Endothelial cell of umbilical vein (primary cell): Measurements from ENCODE around the gene PCGF3. TPM values are rescaled to one million over a fixed set of nuclear protein-coding genes. Genes with fewer than 3 reads are reported as not detected.

ENCODE experiments used
- BruUV-seq: library from RNA; stranded (reverse); fragments of 400-500 nt; replicated peaks from 2 replicates; lab custom pipeline; 2021; lab: Mats Ljungman, UMichigan
- CTCF ChIA-PET: fragments of 300-600, 350-600 bp; sonication (Branson Sonifier 250); formaldehyde crosslinking; loops from one replicate; lab custom pipeline; 2021; ENCODE audit warnings: antibody characterized with exemption, inconsistent platforms; lab: Charles Lee
- POLR2A ChIA-PET: fragments of 300-600, 350-600 bp; sonication (Branson Sonifier 250); formaldehyde crosslinking; loops from one replicate; lab custom pipeline; 2021; ENCODE audit warnings: antibody characterized with exemption, inconsistent platforms; lab: Charles Lee
- DNase-seq: peaks from one replicate; pipeline ENCODE4 v3.0.0-alpha.2; 2011; ENCODE audit warnings: low read depth, low spot score
- FAIRE-seq: peaks from 2 replicates; lab custom pipeline; 2011; peaks lifted over from hg19 to GRCh38; lab: Jason Lieb, UNC
- H2AFZ ChIP-seq: 2 replicates; pipeline ENCODE4 v1.6.0; 2012; ENCODE audit warnings: low read depth, low read length, control low read depth, inconsistent platforms
- H3K27ac ChIP-seq: 2 replicates; pipeline ENCODE4 v1.5.1; 2011; ENCODE audit warnings: low read depth, mild to moderate bottlenecking, control low read depth, low read length, moderate library complexity; ENCODE audit not compliant: insufficient read depth
- H3K27me3 ChIP-seq, 2 experiments: 2 replicates each; pipeline versions ENCODE4 v1.6.0 to v1.6.1; 2011; ENCODE audit warnings: low read length in 2 of 2, mixed read lengths in 1 of 2; ENCODE audit not compliant: control insufficient read depth in 2 of 2, insufficient read depth in 2 of 2
- H3K36me3 ChIP-seq, 2 experiments: 2 replicates in 1 of 2; 3 replicates in 1 of 2; pipeline ENCODE4 v1.5.1; 2011; ENCODE audit warnings: low read length in 2 of 2, mild to moderate bottlenecking in 1 of 2, moderate library complexity in 1 of 2; ENCODE audit not compliant: control insufficient read depth in 2 of 2, insufficient read depth in 2 of 2; ENCODE audit errors: extremely low read depth in 1 of 2
- H3K4me1 ChIP-seq: 3 replicates; pipeline ENCODE4 v1.5.1; 2011; ENCODE audit warnings: mild to moderate bottlenecking, low read length; ENCODE audit not compliant: control insufficient read depth, insufficient read depth; ENCODE audit errors: extremely low read depth
- H3K4me2 ChIP-seq: 2 replicates; pipeline ENCODE4 v1.6.1; 2011; ENCODE audit warnings: low read length, control low read depth, mixed read lengths; ENCODE audit not compliant: insufficient read depth
- H3K4me3 ChIP-seq, 3 experiments: fragments of 200-600 bp in 1 of 3; sonication (generic), shearing (Covaris generic) in 1 of 3; replicated peaks in 1 of 3; 2 replicates each; pipeline ENCODE4 v1.5.1; 2011 to 2016; ENCODE audit warnings: control low read depth in 3 of 3, low read length in 3 of 3, mild to moderate bottlenecking in 2 of 3, inconsistent platforms in 1 of 3, low read depth in 1 of 3, moderate library complexity in 1 of 3; ENCODE audit not compliant: insufficient read depth in 1 of 3
- H3K79me2 ChIP-seq: 2 replicates; pipeline ENCODE4 v1.6.0; 2012; ENCODE audit warnings: low read length, inconsistent platforms; ENCODE audit not compliant: control insufficient read depth, insufficient read depth
- H3K9ac ChIP-seq: replicated peaks from 2 replicates; pipeline ENCODE3; 2011; ENCODE audit warnings: low read length, control low read depth; ENCODE audit not compliant: insufficient read depth; ENCODE audit errors: extremely low read depth
- H3K9me1 ChIP-seq: replicated peaks from 3 replicates; pipeline ENCODE4 v1.6.0; 2011; ENCODE audit warnings: mild to moderate bottlenecking, low read length; ENCODE audit not compliant: control insufficient read depth, insufficient read depth; ENCODE audit errors: extremely low read depth
- H3K9me3 ChIP-seq: replicated peaks from 2 replicates; pipeline ENCODE4 v1.5.1; 2012; ENCODE audit warnings: low read length, inconsistent platforms; ENCODE audit not compliant: control insufficient read depth, insufficient read depth
- H4K20me1 ChIP-seq: replicated peaks from 2 replicates; pipeline ENCODE3; 2011; ENCODE audit warnings: mild to moderate bottlenecking, low read length; ENCODE audit not compliant: control insufficient read depth, insufficient read depth; ENCODE audit errors: extremely low read depth
- CTCF ChIP-seq, 2 donors: IDR thresholded peaks; 1 replicate in 1 of 2; 2 replicates in 1 of 2; pipeline ENCODE4 v1.5.1; 2011; ENCODE audit warnings: low read length in 2 of 2, mild to moderate bottlenecking in 2 of 2, moderate library complexity in 2 of 2, control low read depth in 1 of 2, inconsistent platforms in 1 of 2, low read depth in 1 of 2; ENCODE audit not compliant: insufficient read depth in 1 of 2; ENCODE audit errors: extremely low read depth in 1 of 2
- EZH2 ChIP-seq: IDR thresholded peaks from 2 replicates; pipeline ENCODE4 v1.6.1; 2012; ENCODE audit warnings: borderline replicate concordance, low read depth, mild to moderate bottlenecking, moderate library complexity, low read length, inconsistent platforms; ENCODE audit not compliant: severe bottlenecking
- FOS ChIP-seq: IDR thresholded peaks from 2 replicates; pipeline ENCODE4 v1.6.1; 2011; ENCODE audit warnings: mild to moderate bottlenecking, low read length, moderate library complexity, borderline replicate concordance; ENCODE audit not compliant: insufficient read depth
- GATA2 ChIP-seq: IDR thresholded peaks from 2 replicates; pipeline ENCODE4 v1.7.0; 2011; ENCODE audit warnings: low read depth, mild to moderate bottlenecking, moderate library complexity, mixed read lengths, low read length; ENCODE audit not compliant: insufficient read length, insufficient read depth
- JUN ChIP-seq: IDR thresholded peaks from 2 replicates; pipeline ENCODE4 v1.6.1; 2011; ENCODE audit warnings: borderline replicate concordance, low read depth; ENCODE audit not compliant: insufficient read length, insufficient read depth
- MAX ChIP-seq: IDR thresholded peaks from 2 replicates; pipeline ENCODE4 v1.6.1; 2011; ENCODE audit not compliant: insufficient read depth, insufficient read length
- MYC ChIP-seq: IDR thresholded peaks from one replicate; pipeline ENCODE4 v1.6.1; 2011; ENCODE audit warnings: mild to moderate bottlenecking, low read depth, low read length
- POLR2A ChIP-seq: IDR thresholded peaks from 2 replicates; pipeline ENCODE4 v1.6.1; 2012; ENCODE audit warnings: low read depth, mild to moderate bottlenecking, control low read depth, low read length
- POLR2AphosphoS5 ChIP-seq: IDR thresholded peaks from 2 replicates; pipeline ENCODE4 v1.6.1; 2012; ENCODE audit warnings: low read depth, mild to moderate bottlenecking, control low read depth, low read length, moderate library complexity; ENCODE audit not compliant: insufficient read depth
- dilution Hi-C: fragments of 300-500 bp; cut with MboI; formaldehyde crosslinking; loops from one replicate; pipeline ENCODE4 v1.15.0; 2019; ENCODE audit warnings: low sequenced_read_pairs; ENCODE audit not compliant: extremely low pct_ligation_motif_present
- intact Hi-C: fragments of 100-400 bp; cut with micrococcal nuclease; formaldehyde crosslinking; loops from one replicate; pipeline ENCODE4 v1.10.0; 2022
- polyA plus RNA-seq, 4 experiments: library from polyadenylated mRNA; depleted of rRNA in 3 of 4; stranded (reverse) in 3 of 4; unstranded in 1 of 4; fragments of >200 nt; gene quantifications; 2 replicates each; pipeline versions ENCODE4 v1.2.1 to v1.2.3, GENCODE V29; 2011 to 2012; ENCODE audit warnings: missing spikeins in 1 of 4
- total RNA-seq: library from RNA; stranded (reverse); gene quantifications from 2 replicates; pipeline ENCODE4 v1.2.3, GENCODE V29; 2021

The PCGF3 gene
- total and polyA plus RNA-seq, 2 donors (not counting 3 experiments of a cell fraction or from before 2014, with no cell fraction given), result 70.2 to 91.8 TPM

GRCh38 chr4:656436-657337 is 48.9 kb upstream of the PCGF3 start:
- Histone ChIP-seq H3K9ac (no peak overlapping the region), H2AFZ (no peak overlapping the region), H3K4me3 (no peak overlapping the region), H3K27ac (no peak overlapping the region), H3K4me1 (no peaks in the 10 kb centered on the region), H3K9me3 (no peaks in the 10 kb centered on the region), H4K20me1 (no peaks in the 10 kb centered on the region), H3K9me1 (no peaks in the 10 kb centered on the region), H3K4me2 (no peak overlapping the region), H3K36me3 (no peaks in the 10 kb centered on the region), H3K79me2 (no peaks in the 10 kb centered on the region), H3K27me3 (no peaks in the 10 kb centered on the region)
- intact Hi-C loops (no loop called here), dilution Hi-C loops (no loop called here)
- DNase-seq, result no peak
- no peak for FAIRE-seq
- TF ChIP-seq EZH2, result no peak
- no peak for TF ChIP-seq CTCF (IDR thresholded peaks at IDR 0.05; ENCODE audit: extremely low read depth in 1 of 2, insufficient read depth in 1 of 2, low read depth in 1 of 2, low read length in 2 of 2)
- no peak for TF ChIP-seq POLR2A
- TF ChIP-seq MYC, result no peak
- no peak for TF ChIP-seq FOS
- no peak for TF ChIP-seq GATA2
- TF ChIP-seq POLR2AphosphoS5, result no peak
- no peak for TF ChIP-seq JUN
- no peak for TF ChIP-seq MAX
- POLR2A ChIA-PET, result no interaction called here
- no TSS peak for BruUV-seq
- CTCF ChIA-PET, result no interaction called here
